T-helper 1 cell treated with Interleukin-12 subunit alpha and Interleukin-12 subunit beta and Interleukin-4 antibody, amounts not matched to agents 30 μg/mL and 1 μg/mL, for 36 hours (primary cell): Measurements from ENCODE around the gene SPOCK1.

ENCODE experiments used
- H3K27ac Mint-ChIP-seq: one replicate; pipeline ENCODE4 v1.8.0; 2021; ENCODE audit warnings: mild to moderate bottlenecking, mixed read lengths
- H3K27me3 Mint-ChIP-seq: one replicate; pipeline ENCODE4 v1.8.0; 2021; ENCODE audit warnings: low read depth, mixed read lengths
- H3K36me3 Mint-ChIP-seq: one replicate; pipeline ENCODE4 v1.8.0; 2021; ENCODE audit warnings: low read depth, mixed read lengths
- H3K4me1 Mint-ChIP-seq: one replicate; pipeline ENCODE4 v1.8.0; 2021; ENCODE audit warnings: low read depth, mixed read lengths
- H3K4me3 Mint-ChIP-seq: one replicate; pipeline ENCODE4 v1.8.0; 2021; ENCODE audit warnings: mild to moderate bottlenecking, moderate library complexity, mixed read lengths
- H3K9me3 Mint-ChIP-seq: one replicate; pipeline ENCODE4 v1.8.0; 2021; ENCODE audit warnings: mixed read lengths

The SPOCK1 gene

GRCh38 chr5:137090721-137091120 lies 408.4 kb downstream of the SPOCK1 start:
- Mint-ChIP-seq H3K9me3 (no peaks in the 10 kb centered on the region), H3K36me3 (no peaks in the 10 kb centered on the region), H3K27me3 (no peaks in the 10 kb centered on the region), H3K4me3 (no peak overlapping the region), H3K27ac (no peak overlapping the region), H3K4me1 (no peaks in the 10 kb centered on the region)

- H3K27ac Mint-ChIP-seq, result no peak overlapping the region
- H3K27me3 Mint-ChIP-seq, result no peaks in the 10 kb centered on the region
- no peaks in the 10 kb centered on the region for H3K36me3 Mint-ChIP-seq
- no peak overlapping the region for H3K4me3 Mint-ChIP-seq
- no peaks in the 10 kb centered on the region for H3K9me3 Mint-ChIP-seq
- H3K4me1 Mint-ChIP-seq, result no peaks in the 10 kb centered on the region
Measured at GRCh38 chr5:137090151-137090550, 409.0 kb downstream of the SPOCK1 start.

- Mint-ChIP-seq H3K27me3 (no peaks in the 10 kb centered on the region), H3K4me3 (no peak overlapping the region), H3K36me3 (no peaks in the 10 kb centered on the region), H3K9me3 (no peaks in the 10 kb centered on the region), H3K4me1 (no peaks in the 10 kb centered on the region), H3K27ac (no peak overlapping the region)
Measured at GRCh38 chr5:137088175-137088574, 411.0 kb downstream of the SPOCK1 start.

GRCh38 chr5:137086342-137086741 lies 412.8 kb downstream of the SPOCK1 start:
- no peaks in the 10 kb centered on the region for H3K27me3 Mint-ChIP-seq
- no peaks in the 10 kb centered on the region for H3K36me3 Mint-ChIP-seq
- H3K27ac Mint-ChIP-seq, result no peak overlapping the region
- H3K4me1 Mint-ChIP-seq, result no peaks in the 10 kb centered on the region
- H3K9me3 Mint-ChIP-seq, result no peaks in the 10 kb centered on the region
- H3K4me3 Mint-ChIP-seq, result no peak overlapping the region

GRCh38 chr5:137085206-137085605 lies 413.9 kb downstream of the SPOCK1 start:
- Mint-ChIP-seq H3K27ac (no peak overlapping the region), H3K27me3 (no peaks in the 10 kb centered on the region), H3K4me3 (no peak overlapping the region), H3K4me1 (no peaks in the 10 kb centered on the region), H3K9me3 (no peaks in the 10 kb centered on the region), H3K36me3 (no peaks in the 10 kb centered on the region)

- no peaks in the 10 kb centered on the region for H3K9me3 Mint-ChIP-seq
- no peaks in the 10 kb centered on the region for H3K36me3 Mint-ChIP-seq
- no peaks in the 10 kb centered on the region for H3K27me3 Mint-ChIP-seq
- no peaks in the 10 kb centered on the region for H3K4me1 Mint-ChIP-seq
- H3K4me3 Mint-ChIP-seq, result no peak overlapping the region
- H3K27ac Mint-ChIP-seq, result no peak overlapping the region
Measured at GRCh38 chr5:137084016-137084415, 415.1 kb downstream of the SPOCK1 start.

- no peaks in the 10 kb centered on the region for H3K9me3 Mint-ChIP-seq
- H3K27ac Mint-ChIP-seq, result no peak overlapping the region
- H3K4me3 Mint-ChIP-seq, result no peak overlapping the region
- H3K4me1 Mint-ChIP-seq, result no peaks in the 10 kb centered on the region
- H3K36me3 Mint-ChIP-seq, result no peaks in the 10 kb centered on the region
- H3K27me3 Mint-ChIP-seq, result no peaks in the 10 kb centered on the region
Measured at GRCh38 chr5:137082951-137083350, 416.2 kb downstream of the SPOCK1 start.

GRCh38 chr5:137078171-137078665 lies 420.9 kb downstream of the SPOCK1 start:
- Mint-ChIP-seq H3K4me3 (no peak overlapping the region), H3K36me3 (no peaks in the 10 kb centered on the region), H3K9me3 (no peaks in the 10 kb centered on the region), H3K27me3 (no peaks in the 10 kb centered on the region), H3K4me1 (no peaks in the 10 kb centered on the region), H3K27ac (no peak overlapping the region)

- no peak overlapping the region for H3K4me3 Mint-ChIP-seq
- H3K9me3 Mint-ChIP-seq, result no peaks in the 10 kb centered on the region
- no peak overlapping the region for H3K27ac Mint-ChIP-seq
- no peaks in the 10 kb centered on the region for H3K4me1 Mint-ChIP-seq
- no peaks in the 10 kb centered on the region for H3K36me3 Mint-ChIP-seq
- no peaks in the 10 kb centered on the region for H3K27me3 Mint-ChIP-seq
Measured at GRCh38 chr5:137075163-137075970, 423.8 kb downstream of the SPOCK1 start.

GRCh38 chr5:137073189-137073588 lies 425.9 kb downstream of the SPOCK1 start:
- Mint-ChIP-seq H3K27ac (no peak overlapping the region), H3K4me3 (no peak overlapping the region), H3K9me3 (no peaks in the 10 kb centered on the region), H3K36me3 (no peaks in the 10 kb centered on the region), H3K4me1 (no peaks in the 10 kb centered on the region), H3K27me3 (no peaks in the 10 kb centered on the region)

- Mint-ChIP-seq H3K4me1 (no peaks in the 10 kb centered on the region), H3K27me3 (no peaks in the 10 kb centered on the region), H3K36me3 (no peaks in the 10 kb centered on the region), H3K27ac (no peak overlapping the region), H3K9me3 (no peaks in the 10 kb centered on the region), H3K4me3 (no peak overlapping the region)
Measured at GRCh38 chr5:137072361-137073115, 426.6 kb downstream of the SPOCK1 start.

- Mint-ChIP-seq H3K27ac (no peak overlapping the region), H3K36me3 (no peaks in the 10 kb centered on the region), H3K4me3 (no peak overlapping the region), H3K9me3 (no peaks in the 10 kb centered on the region), H3K4me1 (no peaks in the 10 kb centered on the region), H3K27me3 (no peaks in the 10 kb centered on the region)
Measured at GRCh38 chr5:137071931-137072330, 427.2 kb downstream of the SPOCK1 start.

- Mint-ChIP-seq H3K4me1 (no peaks in the 10 kb centered on the region), H3K9me3 (no peaks in the 10 kb centered on the region), H3K36me3 (no peaks in the 10 kb centered on the region), H3K27ac (no peak overlapping the region), H3K27me3 (no peaks in the 10 kb centered on the region), H3K4me3 (no peak overlapping the region)
Measured at GRCh38 chr5:137071526-137071925, 427.6 kb downstream of the SPOCK1 start.

GRCh38 chr5:137070521-137070920 lies 428.6 kb downstream of the SPOCK1 start:
- no peak overlapping the region for H3K4me3 Mint-ChIP-seq
- H3K4me1 Mint-ChIP-seq, result no peaks in the 10 kb centered on the region
- no peaks in the 10 kb centered on the region for H3K9me3 Mint-ChIP-seq
- no peaks in the 10 kb centered on the region for H3K27me3 Mint-ChIP-seq
- H3K36me3 Mint-ChIP-seq, result no peaks in the 10 kb centered on the region
- H3K27ac Mint-ChIP-seq, result no peak overlapping the region

GRCh38 chr5:137069358-137069757 lies 429.8 kb downstream of the SPOCK1 start:
- Mint-ChIP-seq H3K4me1 (no peaks in the 10 kb centered on the region), H3K4me3 (no peak overlapping the region), H3K27me3 (no peaks in the 10 kb centered on the region), H3K36me3 (no peaks in the 10 kb centered on the region), H3K9me3 (no peaks in the 10 kb centered on the region), H3K27ac (no peak overlapping the region)
